ENCODE measurements around the gene ABI2. TPM values are rescaled to one million over a fixed set of nuclear protein-coding genes. Genes with fewer than 3 reads are reported as not detected.
A peak's percentile ranks its signal among the peaks of the same experiment; 100 is the strongest.

ABI2 gene
- total and polyA plus RNA-seq, 11 donors: 17.4 to 78.8 (median 49.4) TPM

DNA sequence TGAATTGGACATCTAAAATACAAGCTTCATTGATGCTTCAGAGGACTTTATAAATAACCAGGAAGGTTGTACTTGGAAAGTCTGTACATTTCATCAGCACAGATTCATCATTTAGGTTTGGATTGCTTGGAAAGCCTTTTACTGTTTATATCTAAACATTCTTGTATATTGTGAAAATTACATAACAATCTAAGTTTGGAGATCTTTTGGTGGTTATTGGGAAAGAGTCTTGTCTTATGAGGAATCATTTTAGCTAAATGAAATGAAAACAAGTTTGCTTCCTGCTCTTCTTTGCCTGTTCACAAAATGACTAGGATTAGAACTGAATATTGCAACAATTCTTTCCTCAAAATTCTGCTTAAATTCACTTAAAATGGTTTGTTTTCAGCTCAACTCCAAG lies 79.3 kb downstream of the ABI2 start:
- intact Hi-C loops (cut with DNase I): loop anchor here in 1 of 10 donors (10.0 kb wide), 1 partner anchor 63 kb away; no protein-coding TSS in a partner anchor
- H3K9me3 ChIP-seq: no peaks in the 10 kb centered on the region
- no peak for ATAC-seq

DNA sequence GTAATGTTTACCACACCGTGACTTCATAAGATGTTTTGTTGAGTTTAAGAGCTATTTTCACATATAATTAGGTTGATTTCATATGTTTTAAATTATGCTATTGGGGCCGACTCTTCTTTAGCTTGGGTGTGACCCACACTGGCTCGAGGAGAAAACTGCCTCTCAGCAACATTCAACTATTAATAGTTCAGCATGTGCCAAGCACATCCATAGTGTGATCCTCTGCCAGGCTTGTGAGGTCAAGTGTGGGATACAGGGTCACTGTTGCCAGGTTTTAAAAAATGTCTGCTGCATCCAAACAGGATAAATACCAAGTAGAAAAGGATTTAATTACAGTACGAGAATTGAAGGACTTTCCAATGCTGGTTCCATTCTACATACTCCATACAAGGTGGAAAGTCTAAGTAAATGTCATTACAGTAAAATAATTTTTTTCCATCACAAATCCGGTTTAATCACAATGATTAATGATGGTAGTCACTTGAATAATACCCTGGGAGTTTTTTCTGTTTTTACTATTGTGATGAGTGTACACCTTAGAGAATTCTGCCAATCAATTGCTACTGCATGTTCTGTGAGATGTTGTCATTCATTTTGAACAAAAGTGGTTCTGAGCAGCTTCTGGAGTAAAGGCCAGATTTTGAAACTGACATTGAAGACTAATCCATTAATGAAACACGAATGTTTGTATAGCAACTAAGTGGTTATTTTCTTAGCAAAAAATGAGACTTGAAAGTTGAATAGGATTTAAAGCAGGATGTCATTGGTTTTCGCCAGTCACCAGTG lies 84.5 kb downstream of the ABI2 start:
- intact Hi-C loops (cut with DNase I): no loop called here

More for the DNA sequence above, 79.3 kb downstream of the ABI2 start:
- no peaks in the 10 kb centered on the region for H3K27me3 ChIP-seq
- peaks cover 0 to 93% (median 45%) of the 10 kb centered on the region in 9 donors for H3K36me3 ChIP-seq
- no peak for DNase-seq
- TF ChIP-seq, protein P1, sequence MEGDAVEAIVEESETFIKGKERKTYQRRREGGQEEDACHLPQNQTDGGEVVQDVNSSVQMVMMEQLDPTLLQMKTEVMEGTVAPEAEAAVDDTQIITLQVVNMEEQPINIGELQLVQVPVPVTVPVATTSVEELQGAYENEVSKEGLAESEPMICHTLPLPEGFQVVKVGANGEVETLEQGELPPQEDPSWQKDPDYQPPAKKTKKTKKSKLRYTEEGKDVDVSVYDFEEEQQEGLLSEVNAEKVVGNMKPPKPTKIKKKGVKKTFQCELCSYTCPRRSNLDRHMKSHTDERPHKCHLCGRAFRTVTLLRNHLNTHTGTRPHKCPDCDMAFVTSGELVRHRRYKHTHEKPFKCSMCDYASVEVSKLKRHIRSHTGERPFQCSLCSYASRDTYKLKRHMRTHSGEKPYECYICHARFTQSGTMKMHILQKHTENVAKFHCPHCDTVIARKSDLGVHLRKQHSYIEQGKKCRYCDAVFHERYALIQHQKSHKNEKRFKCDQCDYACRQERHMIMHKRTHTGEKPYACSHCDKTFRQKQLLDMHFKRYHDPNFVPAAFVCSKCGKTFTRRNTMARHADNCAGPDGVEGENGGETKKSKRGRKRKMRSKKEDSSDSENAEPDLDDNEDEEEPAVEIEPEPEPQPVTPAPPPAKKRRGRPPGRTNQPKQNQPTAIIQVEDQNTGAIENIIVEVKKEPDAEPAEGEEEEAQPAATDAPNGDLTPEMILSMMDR (IDR thresholded peaks at IDR 0.05): no peak
- TF ChIP-seq POLR2A (IDR thresholded peaks at IDR 0.05): no peak
- peaks cover 0 to 13% (median 7%) of the 10 kb centered on the region in 12 donors for H3K4me1 ChIP-seq
- H3K27ac ChIP-seq: no peak overlapping the region
- H3K4me3 ChIP-seq: no peak overlapping the region

DNA sequence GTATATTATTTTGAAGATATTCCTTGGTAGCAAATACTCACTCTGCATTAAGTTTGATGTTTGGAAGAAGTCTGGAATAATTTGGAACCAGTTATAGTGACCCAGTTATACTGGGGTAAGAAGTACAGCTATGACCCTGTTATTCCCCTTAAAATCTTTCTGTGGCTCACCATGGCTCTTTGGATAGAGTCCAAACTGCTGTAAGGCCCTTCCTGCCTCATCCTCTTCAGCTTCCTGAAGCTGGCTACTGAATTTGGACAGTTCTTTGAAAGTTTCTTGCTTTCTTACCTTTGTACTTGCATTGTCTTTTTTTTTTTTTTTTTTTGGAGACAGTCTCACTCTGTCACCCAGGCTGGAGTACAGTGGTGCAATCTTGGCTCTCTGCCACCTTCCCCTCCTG lies 85.6 kb downstream of the ABI2 start:
- TF ChIP-seq, protein P1 (IDR thresholded peaks at IDR 0.05): no peak
- no peak for TF ChIP-seq POLR2A (IDR thresholded peaks at IDR 0.05)
- H3K27ac ChIP-seq: no peak overlapping the region
- no peaks in the 10 kb centered on the region for H3K27me3 ChIP-seq
- DNase-seq (peak in 1 of 5 donors; percentile 36), ATAC-seq (peak in 1 of 4 donors; percentile 20)
- peaks cover 2 to 64% (median 32%) of the 10 kb centered on the region in 9 donors for H3K36me3 ChIP-seq
- H3K4me3 ChIP-seq: no peak overlapping the region
- H3K9me3 ChIP-seq: peaks cover 0 to 5% (median 0%) of the 10 kb centered on the region in 12 donors
- H3K4me1 ChIP-seq: peaks cover 0 to 28% (median 15%) of the 10 kb centered on the region in 12 donors
- intact Hi-C loops (cut with DNase I): no loop called here

More for the DNA sequence above, 84.5 kb downstream of the ABI2 start:
- peak; percentile 96 to 98 (median 97) for ATAC-seq
- Histone ChIP-seq H3K9me3 (no peaks in the 10 kb centered on the region), H3K27me3 (no peaks in the 10 kb centered on the region), H3K4me1 (peaks cover 0 to 28% (median 15%) of the 10 kb centered on the region in 12 donors), H3K36me3 (peaks cover 0 to 62% (median 23%) of the 10 kb centered on the region in 9 donors), H3K27ac (peak overlapping the region in 8 of 12 donors; percentile 11 to 63 (median 41)), H3K4me3 (no peak overlapping the region)
- 41 to 54% (median 48%) methylated on average over 7 of the region's 7 CpGs for WGBS, 4 donors
- no peak for TF ChIP-seq POLR2A (IDR thresholded peaks at IDR 0.05)
- TF ChIP-seq, protein P1 (IDR thresholded peaks at IDR 0.05): no peak
- DNase-seq: peak in 3 of 5 donors; percentile 42 to 73 (median 59)

DNA sequence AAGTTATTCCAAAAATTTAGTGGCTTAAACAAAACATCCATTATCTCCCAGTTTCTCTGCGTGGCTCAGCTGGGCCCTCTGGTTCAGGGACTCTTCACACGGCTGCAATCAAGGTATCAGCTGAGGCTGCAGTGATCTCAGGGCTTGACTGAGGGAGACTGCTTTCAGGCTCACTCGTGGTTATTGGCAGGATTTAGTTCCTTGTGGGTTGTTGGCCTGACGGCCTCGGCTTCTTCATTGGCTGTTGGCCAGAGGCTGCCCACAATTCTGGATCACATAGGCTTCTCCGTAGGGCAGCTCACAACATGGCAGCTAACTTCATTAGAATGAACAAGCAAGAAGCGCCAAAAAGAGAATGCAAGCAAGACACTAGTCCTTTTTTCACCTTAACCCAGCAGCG lies 90.1 kb downstream of the ABI2 start:
- Histone ChIP-seq H3K27ac (no peak overlapping the region), H3K4me3 (no peak overlapping the region), H3K27me3 (no peaks in the 10 kb centered on the region), H3K4me1 (peaks cover 0 to 12% (median 2%) of the 10 kb centered on the region in 12 donors), H3K36me3 (peaks cover 2 to 70% (median 39%) of the 10 kb centered on the region in 9 donors), H3K9me3 (peaks cover 0 to 8% (median 0%) of the 10 kb centered on the region in 12 donors)
- WGBS, 4 donors: 73 to 87% (median 83%) methylated on average over 8 of the region's 8 CpGs
- ATAC-seq (no peak), DNase-seq (no peak)
- intact Hi-C loops (cut with DNase I): no loop called here
- TF ChIP-seq, protein P1 (IDR thresholded peaks at IDR 0.05): no peak
- TF ChIP-seq POLR2A (IDR thresholded peaks at IDR 0.05): no peak
